ENCODE measurements around the gene TMEM131.

TMEM131 gene

DNA sequence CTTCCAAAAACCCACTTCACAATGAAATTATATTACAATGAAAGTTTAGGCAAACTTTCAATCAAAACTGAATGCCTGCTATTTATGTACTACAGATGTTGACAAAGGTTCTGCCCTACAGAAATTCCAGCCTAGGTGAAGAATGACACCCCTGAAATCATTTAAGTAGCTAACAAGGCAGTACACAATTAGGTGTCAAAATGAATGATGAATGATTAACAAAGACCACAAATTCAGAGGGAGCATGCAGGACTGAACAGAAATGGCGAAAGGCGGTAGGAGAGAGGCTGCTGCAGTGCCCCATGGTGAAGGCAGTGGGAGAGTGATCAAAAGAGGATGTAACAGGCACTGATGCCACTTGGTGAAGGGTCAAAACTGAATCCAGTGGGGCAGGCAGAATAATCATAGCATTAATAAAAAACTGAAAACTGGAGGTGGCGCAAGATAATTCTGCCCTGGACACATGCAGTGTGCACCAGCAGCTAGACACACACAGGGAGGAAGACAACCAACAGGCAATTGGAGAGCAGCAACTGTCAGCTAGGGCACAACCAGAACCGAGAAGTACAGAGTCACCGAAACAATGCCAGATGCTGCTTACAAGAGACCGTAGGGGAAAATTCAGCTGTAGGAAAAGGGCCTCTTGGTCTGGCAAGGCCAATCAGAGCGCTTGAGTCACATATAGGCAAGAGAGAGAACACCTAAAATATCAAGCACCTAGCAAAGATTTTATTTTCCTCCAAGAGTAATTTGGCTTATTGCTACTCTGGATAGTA, 4.5 kb downstream of the TMEM131 start:
- no peak for DNase-seq (ENCODE audit: low read depth, low spot score)

DNA sequence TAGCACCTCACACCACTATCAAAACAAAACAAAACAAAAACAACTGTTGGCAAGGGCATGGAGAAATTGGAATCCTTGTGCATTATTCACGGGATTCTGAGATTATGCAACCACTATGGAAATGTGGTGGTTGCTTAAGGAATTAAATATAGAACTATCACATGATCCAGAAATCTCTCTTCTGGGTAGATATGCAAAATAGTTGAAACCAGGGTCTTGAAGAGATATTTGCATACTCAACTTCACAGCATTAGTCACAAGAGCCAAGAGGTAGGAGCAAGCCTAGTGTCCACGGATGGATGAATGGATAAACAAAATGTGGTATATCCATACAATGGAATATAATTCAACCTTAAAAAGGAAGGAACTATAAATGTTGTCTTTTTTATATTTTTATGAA, 7.0 kb downstream of the TMEM131 start:
- no peak for DNase-seq (ENCODE audit: low read depth, low spot score)

DNA sequence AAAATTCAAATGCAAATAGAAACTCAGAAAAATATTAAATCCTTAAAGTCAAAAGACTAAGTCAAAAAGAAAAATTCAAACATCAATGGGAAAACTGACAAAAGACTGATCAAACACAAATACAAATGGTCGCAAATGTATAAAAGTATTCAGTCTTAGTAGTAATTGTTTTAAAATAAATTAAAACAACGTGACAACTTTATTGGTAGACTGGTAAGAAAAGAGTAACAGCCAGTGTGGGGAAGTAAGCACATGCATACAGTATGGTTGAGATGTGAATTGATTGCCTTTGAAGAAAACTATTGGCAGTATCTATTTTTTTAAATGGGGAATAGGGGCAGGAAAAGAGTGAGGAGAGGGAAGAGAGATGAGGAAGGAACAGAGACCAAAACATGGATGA, 9.8 kb downstream of the TMEM131 start:
- DNase-seq (ENCODE audit: low read depth, low spot score) = no peak

DNA sequence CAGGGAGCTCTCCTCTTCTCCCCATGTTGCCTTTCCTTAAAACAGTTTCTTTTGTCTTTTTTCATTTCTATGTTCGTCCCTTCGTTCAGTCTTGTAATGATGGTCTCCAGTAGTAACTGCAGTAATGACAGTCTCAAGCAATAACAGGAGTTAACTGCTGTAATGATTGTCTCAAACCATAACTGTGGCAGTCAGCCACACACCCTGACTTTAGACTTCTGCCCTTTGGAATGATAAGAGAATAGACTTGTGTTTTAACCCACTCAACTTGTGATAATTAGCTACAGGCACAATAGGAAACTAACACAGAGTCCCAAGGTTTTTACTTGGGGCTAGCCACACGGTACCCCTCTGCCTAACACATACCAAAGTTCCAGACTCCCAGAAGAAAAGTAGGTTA, 12.1 kb downstream of the TMEM131 start:
- no peak for DNase-seq (ENCODE audit: low read depth, low spot score)

DNA sequence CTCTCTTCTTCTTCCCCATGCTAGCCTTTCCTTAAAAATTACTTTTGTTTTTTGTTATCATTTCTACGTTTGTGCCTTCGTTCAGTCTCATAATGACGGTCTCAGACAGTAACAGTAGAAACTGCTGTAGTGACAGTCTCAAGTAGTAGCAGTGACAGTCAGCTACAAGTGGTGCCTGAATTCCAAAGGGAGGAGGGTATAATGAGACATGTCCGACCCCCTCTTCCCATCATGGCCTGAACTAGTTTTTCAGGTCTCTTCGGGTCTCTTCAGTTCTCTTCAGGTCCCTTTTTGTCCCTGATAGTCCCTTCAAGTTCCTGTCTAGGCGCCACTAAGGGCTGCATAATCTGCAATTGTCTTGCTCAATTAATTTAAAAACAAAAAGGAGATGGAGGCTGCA, 12.6 kb downstream of the TMEM131 start:
- no peak for DNase-seq (ENCODE audit: low read depth, low spot score)

DNA sequence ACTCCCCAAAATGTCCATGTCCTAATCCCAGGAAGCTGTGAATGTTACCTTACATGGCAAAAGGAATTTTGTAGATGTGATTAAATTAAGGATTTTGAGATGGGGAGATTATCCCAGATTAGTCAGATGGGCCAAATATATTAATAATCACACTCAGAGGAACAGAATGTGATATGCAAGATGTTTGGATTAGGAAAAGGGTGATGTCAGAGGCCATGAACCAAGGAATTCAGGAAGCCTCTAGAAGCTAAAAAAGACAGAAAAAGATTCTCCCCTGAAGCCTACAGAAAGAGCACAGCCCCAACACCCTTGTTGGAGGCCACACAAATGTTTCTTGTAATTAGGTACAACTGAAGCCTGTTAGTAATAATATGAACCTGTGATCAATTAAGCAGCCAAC, 13.1 kb downstream of the TMEM131 start:
- DNase-seq (ENCODE audit: low read depth, low spot score) = no peak

DNA sequence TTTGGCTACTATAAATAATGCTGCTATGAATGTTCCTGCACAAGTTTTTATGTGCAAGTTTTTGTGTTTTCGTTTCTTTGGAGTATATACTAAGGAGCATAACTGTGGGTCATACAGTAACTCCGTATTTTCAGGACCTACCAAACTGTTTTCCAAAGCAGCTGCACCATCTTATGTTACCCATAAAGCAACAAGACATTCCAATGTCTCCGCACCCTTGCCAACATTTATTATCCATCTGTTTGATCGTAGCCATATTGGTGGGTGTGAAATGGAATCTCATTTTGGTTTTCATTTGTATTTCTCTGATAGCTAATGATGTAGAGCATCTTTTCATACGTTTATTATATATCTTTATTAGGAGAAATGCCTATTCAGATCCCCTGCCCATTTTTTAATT, 13.8 kb downstream of the TMEM131 start:
- no peak for DNase-seq (ENCODE audit: low read depth, low spot score)

DNA sequence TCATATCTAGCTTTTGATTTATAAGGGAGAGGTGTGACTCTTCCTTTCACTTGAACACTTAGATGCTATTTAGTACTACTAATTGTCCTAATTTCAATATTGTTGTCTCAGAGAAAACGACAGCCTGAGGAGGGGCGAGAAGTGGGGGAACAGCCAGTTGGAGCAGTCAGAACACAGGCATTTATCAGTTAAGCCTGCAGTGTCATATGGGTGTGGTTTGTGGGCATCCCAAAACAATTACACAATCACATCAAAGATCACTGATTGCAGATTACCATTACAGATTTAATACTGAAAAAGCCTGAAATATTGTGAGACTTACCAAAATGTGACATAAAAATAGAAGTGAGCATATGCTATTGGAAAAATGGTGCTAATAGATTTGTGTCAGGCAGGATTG, 15.8 kb downstream of the TMEM131 start:
- DNase-seq (ENCODE audit: low read depth, low spot score) = no peak

DNA sequence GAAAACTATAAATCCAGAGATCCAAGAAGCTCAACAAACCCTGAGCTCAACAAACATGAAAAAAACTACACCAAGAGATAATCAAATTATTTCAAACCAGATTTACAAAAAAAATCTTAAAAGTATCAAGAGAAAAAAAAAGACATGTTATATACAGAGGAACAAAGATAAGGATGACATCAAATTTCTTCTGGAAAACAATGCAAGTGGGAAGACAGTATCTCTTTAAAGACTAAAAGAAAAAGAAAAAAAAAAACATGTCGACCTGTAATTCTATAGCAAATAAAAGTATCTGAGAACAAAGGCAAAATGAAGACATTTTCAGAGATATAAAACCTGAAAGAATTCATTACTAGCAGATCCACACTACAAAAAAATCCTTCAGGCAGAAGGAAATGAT, 21.3 kb downstream of the TMEM131 start:
- DNase-seq (ENCODE audit: low read depth, low spot score) = no peak

DNA sequence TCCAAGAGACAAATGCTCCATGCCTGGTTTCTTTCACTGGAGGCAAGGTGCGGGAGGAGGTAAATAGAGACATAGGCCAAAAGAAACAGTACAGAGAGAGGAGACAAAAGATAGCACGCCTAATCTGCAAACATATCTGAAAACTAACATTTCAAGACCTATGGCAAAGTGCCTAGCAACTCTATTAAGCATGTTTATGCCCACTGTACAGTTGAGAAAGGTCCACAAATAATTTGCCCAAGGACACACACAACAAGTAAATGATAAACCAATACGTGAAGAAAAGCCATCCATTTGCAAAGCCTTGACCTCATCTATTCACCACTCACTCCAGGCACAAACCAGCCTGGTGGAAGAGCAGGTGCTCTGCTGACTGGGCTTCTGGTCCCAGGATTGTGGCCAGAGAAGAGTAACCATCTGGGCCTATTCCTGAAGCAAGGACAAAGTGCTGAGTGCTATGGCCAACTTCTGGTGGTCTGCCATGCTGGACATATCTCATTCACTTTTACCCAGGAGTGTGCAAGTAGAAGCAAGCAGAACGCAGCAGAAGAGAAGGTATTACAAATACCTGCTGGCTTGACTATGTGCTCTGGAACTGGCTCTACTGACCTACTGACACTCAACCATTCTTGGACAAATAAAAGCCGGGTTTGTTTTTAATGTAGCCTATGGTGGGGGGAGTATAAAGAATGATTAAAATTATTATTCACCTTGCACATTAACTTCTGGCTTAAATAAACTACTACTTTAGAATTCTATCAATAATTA, 25.3 kb downstream of the TMEM131 start:
- no peak for DNase-seq (ENCODE audit: low read depth, low spot score)

DNA sequence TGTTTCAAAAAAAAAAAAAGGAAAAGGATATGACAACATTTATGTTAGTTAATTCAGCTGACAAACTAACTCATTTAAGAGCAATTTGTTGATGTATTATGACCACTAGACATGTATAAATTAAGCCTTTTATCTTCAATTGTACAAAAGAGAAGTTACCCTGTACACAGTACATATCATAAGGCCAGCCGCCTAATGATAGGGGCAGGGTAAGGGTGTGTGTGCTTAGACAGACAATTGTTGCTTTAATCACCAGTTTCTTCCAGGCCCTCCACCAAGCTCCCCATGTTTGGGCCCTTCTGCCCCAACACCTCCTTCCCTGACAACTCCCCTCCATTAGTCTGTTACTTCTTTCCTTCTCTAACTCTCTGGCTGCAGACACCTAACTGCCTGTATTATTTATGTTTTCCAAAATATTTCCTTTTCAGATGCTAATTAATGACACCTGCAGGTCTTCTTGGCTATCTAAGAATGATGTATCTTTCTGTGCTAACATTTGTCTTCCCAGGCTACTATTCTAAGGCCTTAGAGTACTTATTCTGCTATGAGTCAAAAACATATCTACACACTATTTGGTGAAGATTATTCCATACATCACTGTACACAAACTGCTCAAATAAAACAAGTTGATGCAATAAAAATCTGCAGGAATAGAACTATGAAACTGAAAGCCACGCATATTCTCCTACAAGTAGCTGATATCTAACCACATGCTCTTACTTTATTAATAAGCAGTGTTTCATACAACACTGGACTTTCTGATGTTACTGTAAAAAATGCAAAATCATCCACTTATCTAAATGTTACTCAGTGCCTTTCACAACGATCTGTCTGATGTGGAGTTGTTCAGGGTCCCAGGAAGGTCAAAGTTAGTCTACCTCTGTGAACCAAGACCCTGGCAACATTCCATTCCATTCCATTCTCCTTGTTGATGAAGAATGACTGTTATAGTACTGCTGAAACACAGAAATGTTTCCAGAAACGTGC, 26.4 kb downstream of the TMEM131 start:
- no peak for DNase-seq (ENCODE audit: low read depth, low spot score)

DNA sequence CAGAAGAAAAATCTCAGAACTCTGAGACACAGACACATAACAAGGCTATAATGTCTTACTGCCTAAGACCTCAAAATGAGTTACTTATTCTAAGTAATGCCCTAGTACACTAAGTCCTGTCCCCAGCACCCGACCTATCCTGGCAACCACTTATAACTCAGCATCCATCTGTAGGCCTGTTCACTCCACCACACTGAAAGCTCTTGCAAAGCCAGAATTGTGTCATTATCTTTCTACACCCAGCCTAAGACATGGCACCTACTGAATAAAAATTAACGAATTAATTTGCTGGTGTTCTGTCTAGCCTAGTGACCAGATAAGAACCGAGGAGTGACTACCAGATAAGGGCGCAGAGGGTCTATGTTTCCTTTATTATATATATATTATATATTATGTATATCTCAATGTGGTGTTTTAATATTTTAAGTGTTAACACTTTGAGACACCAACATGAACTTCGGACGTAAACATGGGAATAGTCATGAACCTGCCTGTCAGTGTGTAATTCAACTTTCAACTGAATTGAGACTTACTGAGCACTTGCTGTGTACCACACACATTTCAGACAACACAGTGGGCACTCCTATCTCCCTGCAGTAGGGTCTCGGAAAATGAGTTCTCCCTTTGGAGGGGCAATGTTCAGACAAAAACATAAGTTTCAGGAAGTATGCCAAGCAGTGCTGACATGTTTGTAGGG, 27.7 kb downstream of the TMEM131 start:
- DNase-seq (ENCODE audit: low read depth, low spot score) = no peak

DNA sequence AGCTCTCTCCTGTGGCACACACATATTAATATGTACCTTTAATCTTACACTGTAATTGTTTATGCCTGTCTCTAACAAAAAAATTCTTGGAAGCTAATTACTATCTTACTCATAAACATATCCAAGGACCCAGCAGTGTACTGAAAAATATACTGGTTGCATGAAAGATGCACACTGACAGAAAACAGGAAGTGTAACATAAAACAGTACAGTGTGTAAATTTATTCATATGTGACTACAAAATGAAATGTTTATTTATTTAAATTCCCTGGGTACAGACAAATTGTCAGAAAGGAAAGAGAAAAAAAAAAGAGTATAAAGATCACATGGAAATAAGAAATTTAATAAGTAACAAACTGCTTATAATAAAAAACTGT, 28.5 kb downstream of the TMEM131 start:
- DNase-seq (ENCODE audit: low read depth, low spot score) = no peak

DNA sequence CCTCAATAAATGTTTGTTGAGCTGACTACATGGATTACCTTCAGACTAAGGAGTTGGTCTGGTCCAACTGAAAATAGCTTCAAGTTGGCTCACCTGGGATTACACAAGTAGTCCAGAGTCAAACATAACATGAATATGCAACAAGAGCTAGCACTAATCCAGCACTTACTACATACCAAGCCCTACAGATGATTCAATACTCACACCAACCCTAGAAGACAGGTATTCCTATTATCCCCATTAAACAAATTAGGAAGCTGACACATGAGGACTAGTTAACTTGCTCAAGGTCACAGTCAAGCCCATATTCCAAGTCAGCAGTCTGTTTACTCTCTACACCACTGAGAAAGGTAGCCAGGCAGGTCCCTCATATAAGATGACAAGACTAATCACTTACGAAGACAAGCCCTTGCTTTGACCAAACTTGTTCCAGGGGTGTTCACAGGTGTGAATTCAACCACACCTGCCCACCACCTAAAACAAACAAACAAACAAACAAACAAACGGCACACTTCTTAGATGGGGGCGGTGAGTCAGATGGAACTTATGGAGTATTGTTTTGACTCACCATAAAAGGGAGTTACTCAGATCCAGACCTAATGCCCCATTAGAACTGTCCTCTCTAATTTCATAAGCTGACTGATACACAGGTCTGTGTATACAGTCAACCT, 29.1 kb downstream of the TMEM131 start:
- DNase-seq (ENCODE audit: low read depth, low spot score) = no peak

DNA sequence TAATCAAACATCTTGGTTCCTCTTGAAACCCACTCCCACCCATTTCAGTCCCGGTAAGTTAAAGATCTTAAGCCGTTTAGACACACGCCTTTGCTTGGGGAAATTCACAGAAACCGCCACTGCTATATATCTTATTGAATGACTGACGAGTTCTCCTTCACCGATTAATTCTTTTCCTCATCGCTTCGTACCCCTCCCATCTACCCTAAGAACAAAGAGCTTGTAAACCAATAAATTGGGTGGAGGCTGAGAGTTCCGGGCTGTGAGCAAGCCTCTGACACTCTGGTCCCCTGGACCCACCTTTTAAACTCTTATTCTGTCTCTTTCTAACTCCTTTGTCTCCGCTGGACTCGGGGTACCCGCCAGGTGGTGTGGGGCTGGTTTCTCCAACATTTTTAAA, 30.6 kb downstream of the TMEM131 start:
- DNase-seq (ENCODE audit: low read depth, low spot score) = no peak

DNA sequence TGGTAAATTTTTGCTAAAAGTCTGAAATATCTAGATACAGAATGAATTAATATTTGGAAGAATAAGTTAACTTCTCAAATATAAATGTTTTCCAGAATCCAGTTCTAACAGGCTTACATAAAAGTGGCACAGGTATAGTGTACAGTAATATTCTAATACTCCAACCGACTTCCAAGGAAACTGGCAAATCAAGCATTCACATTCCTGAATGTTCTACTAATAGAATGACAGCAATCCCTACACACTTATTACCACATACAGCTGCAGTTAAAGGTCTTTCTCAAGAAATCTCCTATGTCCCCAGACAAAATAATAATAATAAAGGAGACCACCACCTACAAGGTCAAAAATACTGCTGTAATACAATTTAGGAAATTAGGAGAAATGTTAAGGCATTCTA, 31.9 kb downstream of the TMEM131 start:
- DNase-seq (ENCODE audit: low read depth, low spot score) = no peak

DNA sequence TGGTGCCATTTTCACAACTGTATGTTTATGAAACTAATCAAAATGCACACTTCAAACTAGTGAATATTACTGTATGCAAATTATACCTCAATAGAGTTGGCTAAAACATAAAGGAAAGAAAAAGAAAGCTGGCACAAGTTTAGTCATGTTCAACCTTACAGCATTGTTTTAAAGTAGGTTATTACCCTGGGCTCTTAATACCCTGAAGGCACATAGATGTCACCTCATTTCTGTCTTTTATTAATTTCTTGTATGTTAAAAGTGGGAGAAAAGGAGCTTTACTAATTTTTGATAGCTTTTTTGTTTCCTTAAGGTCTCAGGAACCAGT, 32.7 kb downstream of the TMEM131 start:
- no peak for DNase-seq (ENCODE audit: low read depth, low spot score)

DNA sequence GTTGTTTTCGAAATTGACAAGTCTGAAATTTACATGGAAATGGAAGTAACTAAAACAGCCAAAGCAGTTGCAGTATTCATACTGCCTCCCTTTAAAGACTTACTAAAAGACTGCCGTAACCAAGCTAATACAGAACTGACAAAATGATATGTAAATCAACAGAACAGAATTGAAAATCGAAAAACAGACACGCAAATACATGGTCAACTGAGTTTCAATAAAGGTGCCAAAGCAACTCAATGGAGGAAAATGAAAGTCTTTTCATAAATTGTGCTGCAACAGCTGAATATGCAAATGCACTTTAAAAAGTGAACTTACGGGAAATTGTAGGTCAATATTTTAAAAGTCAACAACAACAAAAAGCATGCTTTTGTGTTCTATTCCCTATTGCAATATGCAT, 34.2 kb downstream of the TMEM131 start:
- no peak for DNase-seq (ENCODE audit: low read depth, low spot score)

DNA sequence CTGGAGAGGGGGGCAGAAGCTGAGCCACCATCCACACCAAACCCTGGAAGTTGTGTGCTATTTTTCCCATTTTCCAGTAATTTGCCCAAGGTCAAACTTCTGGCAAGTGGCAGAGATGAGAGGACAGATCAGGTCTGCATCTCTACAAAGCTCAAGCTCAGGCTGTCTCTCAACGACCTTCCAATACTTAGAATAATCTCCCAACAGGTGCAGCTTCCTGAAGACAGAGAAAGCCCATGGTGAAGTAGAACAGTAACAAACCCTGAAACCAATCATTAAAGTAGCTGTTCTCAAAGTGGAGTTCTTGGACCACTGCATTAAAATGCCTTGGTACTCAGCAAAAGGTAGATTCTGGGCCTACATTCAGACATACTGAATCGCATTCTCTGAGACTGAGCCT, 37.6 kb downstream of the TMEM131 start:
- no peak for DNase-seq (ENCODE audit: low read depth, low spot score)

DNA sequence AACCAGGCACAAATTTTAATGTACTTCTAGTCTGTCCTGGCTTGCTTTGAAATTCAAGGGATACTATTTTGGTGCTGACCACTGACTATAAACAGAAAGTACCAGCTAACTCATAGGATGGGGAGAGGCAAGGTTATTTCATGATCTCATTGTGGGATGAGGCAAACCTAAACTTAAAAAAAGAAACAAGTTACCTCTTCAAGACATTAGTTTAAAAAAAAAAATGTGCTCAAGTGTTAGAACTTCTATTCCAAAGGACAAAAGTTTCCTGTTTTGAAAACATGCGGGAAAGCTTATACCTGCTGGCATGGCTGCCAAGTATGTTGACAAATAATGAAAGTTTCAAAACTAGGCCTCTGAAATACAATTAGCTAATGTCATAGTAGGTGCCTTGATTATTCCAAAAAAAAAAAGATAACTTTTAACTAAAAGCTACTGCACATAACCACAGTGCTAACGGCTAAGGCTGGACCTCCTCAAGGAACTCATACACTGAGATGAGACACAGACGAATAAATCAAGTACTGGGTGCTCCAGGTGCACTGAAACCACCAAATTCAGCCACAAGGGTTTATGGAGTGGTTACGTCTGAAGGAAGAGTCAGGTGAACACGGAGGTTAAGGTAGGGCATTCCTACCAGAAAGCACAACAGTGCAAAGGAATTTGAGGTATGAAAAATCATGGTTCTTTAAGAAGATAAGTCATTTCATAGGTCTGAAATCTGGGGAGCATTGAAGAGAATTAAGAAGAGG, 38.1 kb downstream of the TMEM131 start:
- no peak for DNase-seq (ENCODE audit: low read depth, low spot score)
